ENCODE results near the gene FNDC3A. TPM values are rescaled to one million over a fixed set of nuclear protein-coding genes. Genes with fewer than 3 reads are reported as not detected.
"Not testable (repeated sequence)": the region's sequence is repeated elsewhere in the genome, so short reads cannot be mapped to it uniquely, and the experiment has no call there.

Gene FNDC3A
- total RNA-seq, 1 experiment from 2014 or later: 48.6 TPM

DNA sequence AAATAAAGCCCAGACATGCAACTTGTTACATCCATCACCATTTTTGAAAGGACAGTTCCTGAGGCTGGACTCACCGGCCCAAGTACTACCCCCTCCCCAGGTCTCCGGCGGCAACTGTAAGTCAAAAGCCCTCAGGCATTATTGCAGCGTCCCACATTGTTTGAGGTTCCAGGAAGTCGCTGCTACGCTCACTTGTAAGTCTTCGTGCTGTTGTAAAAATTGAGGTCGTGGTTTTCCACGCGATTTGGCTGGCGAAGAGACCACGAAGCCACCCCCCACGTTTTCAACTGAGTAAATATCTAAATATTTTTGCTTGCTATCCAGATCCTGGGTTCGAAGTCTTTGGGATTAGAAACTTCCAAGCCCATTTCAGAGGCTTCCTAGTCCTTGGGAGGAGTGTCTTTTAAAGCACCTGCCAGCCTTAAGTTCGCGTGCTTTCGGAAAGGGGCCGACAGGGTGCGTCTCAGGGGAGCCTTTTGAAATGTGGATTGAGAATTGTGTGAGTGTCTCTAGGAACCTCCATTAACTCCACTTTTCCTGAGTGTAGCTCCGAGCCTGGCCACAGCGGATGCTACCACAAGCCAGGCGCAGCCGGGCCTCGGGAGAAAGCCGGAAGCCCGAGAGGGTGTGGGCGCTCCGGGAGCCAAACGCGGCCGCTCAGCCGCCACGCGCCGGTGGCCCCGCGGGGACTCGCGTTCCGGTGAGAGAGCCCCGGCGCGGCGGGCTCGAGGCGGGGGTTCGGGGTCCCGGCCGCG lies 434 bp upstream of the FNDC3A start:
- peak; percentile 64 for DNase-seq (ENCODE audit: low read depth)

DNA sequence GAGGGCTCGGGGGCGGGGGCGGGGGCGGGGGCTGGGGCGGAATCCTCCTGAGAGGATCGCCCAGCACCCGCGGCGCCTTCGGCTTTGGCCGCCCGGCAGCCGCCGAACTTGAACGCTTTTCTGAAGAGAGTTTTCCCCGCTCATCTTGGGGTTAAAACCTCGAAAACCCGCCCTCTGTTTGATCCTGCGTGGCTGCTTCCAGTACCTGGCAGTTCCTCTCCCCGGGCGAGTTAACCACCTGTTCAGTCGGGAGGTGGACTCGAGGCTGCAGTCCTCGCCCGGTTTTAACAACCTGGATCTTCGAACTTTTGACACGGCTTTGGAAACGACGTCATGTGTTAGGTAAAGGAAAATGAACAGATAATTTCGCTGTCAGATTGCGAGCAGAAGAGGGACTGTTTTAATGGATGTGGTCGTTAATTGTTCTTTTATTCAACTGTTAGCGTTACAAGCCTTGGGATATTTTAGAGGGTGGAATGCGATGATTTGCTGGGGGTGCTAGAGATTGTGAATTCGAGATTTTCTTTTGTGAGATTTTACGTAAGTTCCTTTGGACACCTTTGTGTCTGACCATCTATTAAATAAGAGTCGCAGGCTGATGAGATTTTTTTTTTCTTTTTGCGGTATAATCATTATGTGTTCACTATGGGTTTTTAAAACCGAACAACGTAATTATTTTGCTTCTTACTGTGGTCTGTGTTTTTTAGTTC lies 1.0 kb downstream of the FNDC3A start:
- DNase-seq (ENCODE audit: low read depth): no peak

DNA sequence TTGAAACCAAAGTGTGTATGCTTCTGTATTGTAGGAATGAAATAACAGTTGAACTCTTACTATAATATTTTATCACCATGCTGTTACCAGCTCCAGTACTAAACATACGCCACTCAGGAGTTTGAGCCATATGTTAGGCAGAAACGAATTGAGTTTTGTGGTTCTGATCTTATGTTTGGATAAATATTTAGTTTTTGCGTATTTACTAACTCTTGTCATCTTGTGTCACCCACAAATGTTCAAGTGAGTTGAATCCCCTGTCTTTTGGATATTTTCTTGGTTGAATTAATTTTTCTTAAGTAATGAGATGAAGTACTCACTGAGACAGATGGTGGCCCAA lies 1.5 kb downstream of the FNDC3A start:
- no peak for DNase-seq (ENCODE audit: low read depth)

DNA sequence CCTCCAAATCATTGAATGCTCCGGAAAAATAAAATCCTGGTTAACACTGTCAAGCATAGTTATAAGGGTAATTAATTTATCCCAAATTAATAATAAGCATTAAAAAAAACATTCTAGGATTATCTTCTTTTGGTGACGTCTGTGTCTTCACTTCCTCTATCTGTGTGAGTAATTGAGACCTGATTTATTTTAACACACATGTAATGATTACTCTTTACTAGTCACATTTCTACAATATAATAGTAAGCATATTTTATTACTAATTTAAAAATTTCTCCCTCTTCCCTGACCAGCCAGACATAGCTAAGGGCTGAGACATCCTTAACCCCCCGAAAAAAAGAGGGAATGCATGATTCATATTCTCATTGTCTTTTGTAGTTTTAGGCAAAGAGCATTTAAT lies 2.3 kb downstream of the FNDC3A start:
- peak; percentile 29 for DNase-seq (ENCODE audit: low read depth)

DNA sequence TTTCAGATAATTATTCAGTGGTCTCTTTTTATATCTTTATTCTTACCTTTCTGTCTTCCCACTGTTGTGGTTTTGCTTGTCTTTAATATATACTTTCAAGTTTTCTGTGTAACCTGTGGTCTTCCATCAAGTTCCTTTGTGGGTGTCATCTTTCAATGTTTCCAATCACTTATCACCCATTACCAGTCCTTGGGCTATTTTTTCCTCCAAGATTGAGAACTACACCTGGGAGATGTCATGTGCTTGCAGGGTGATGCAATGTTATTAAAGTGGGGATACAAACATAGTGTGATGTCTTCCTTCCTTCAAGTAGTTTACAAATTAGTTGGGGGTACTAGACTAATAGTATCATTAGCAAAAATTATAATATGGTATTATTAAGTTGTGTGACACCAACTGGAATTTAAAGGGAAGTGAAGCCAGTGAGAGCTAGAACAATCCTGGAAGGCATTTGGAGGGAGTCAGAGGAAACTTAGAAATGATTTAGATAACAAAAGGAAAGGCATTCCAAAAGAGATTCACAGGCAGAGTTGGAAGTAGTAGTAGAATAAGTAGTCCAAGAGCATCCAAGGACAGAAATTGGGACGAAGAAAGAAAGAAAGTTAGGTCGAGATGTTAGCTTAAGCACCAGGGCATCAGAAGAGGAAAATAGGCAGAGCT lies 3.4 kb downstream of the FNDC3A start:
- no peak for DNase-seq (ENCODE audit: low read depth)

DNA sequence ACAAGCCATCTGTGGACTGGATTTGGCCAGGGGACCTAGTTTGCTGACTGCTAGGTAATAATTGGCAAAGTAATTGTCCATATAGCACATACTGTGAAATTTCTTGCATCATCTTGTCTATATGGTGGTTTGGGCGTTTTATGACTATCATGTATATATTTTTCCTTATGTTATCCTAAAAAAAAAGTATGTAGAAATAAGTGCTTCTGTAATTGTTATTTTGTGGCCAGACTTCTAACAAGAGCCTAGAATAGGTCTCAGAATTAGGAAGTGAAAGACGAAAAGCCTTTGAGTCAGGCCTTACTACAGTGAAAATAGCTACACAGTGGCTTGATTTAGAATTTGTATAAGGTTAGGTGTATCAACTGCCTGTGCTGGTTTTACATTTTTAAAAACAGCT lies 4.2 kb downstream of the FNDC3A start:
- no peak for DNase-seq (ENCODE audit: low read depth)

DNA sequence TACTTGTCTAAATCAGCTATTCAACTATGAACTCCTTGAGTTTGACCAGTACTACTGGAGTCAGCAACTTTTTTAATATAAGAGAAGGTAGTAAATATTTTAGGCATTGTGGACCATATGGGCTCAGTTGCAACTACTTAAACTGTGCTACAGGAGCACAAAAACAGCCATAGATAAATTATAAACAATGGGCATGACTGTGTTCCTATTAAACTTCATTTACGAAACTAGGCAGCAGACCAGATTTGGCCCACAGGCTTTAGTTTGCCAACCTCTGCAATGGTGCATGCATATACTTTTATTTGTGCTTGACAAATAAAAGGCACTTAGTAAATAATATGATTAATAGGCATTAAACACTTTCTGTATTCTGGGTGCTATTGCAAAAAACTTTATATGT lies 7.6 kb downstream of the FNDC3A start:
- DNase-seq (ENCODE audit: low read depth): no peak

DNA sequence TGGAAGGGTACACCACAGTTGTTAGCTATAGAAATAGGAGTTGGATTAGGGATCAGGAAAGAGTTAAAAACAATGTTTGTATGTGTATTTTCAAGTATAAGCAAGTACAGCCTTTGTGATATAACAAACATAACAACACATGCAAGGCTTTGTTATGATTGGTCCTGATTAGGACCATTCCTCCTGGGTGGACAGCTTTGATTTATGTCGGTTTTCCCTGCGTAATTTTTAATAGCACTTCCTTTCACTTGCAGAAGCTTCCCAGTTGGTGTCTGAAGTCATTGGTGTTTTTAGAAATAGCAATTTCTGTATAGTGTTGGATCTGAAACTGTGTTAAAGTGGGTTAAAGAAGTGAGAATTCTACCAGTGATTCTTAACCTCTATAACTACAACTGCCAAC lies 10.0 kb downstream of the FNDC3A start:
- DNase-seq (ENCODE audit: low read depth): no peak

DNA sequence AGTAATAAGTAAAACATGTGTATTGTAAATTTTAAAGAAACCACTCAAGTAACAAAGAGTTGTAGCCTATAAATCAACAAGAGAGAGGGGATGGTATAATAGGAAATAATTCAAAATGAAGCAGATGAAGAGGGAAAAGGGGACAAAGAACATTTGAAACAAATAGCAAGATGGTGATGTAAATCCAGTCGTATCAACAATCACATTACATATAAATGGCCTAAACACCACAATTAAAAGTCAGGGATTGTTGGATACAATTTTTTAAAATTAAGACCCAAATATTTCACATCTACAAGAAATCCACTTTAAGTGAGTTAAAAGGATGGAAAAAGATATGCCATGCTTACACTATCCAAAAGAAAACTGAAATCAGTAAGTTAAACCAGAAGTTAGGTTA lies 15.2 kb downstream of the FNDC3A start:
- DNase-seq (ENCODE audit: low read depth): no peak

DNA sequence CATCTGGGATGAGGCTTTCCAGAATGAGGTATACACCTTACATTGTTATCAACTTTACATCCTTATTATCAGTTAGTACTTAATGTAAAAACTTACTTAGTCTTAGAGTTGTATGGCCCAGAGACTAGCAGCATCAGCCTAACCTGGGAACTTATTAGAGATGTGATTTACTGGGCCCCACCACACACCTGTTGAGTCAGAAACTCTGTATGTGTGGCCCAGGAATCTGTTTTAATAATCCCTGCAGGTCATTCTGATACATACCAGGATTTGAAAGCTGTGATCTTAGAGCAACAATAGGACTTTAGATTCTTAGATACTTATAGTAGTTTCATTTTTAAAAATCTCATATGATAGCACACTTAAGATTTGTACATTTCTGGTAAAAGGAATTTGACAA lies 17.4 kb downstream of the FNDC3A start:
- DNase-seq (ENCODE audit: low read depth): no peak

DNA sequence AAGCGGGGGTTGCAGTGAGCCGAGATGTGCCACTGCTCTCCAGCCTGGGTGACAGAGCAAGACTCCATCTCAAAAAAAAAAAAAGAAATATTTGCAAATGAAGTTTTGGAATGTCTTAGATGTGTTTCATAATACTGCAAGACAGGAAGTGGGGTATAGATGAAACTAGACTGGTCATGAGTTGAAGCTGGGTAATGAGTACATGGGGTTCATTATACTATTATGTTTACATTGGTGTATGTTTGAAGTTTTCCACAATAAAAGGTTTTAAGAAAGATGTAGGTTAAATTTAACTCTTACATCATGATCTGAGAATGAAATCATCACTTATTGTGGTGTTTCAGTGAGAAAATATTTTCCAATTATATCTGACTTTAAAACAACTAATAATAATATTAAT lies 19.0 kb downstream of the FNDC3A start:
- DNase-seq (ENCODE audit: low read depth): peak; percentile 14

DNA sequence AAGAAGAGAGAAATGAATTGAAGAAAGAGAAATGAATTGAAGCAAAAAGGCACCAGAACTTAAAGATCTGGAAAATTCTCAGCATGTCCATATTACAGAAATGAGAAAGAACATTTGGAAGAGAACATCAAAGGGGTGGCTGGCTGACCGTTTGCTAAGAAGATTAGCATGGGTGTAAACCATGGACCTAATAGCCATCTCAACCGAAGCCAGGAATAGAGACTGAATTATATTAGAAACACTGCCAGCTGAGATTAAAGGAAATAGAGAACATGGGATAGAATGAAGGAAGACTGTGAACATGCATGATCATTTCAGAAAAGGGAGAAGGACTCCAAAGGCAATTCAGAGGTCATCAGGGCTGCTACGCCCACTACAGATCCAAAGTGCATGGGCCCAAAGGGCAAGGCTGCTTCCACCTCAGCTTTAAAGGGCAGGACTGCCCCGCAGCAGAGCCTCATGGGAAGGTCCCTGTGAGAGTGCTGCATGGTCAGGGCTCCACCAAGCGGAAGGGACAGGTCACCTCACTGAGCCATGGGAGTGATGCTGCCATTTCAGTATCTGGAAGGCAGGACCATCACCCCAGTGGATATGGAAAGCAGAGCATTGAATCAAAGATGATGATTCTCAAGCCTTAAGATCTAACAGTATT lies 23.1 kb downstream of the FNDC3A start:
- DNase-seq (ENCODE audit: low read depth): no peak

DNA sequence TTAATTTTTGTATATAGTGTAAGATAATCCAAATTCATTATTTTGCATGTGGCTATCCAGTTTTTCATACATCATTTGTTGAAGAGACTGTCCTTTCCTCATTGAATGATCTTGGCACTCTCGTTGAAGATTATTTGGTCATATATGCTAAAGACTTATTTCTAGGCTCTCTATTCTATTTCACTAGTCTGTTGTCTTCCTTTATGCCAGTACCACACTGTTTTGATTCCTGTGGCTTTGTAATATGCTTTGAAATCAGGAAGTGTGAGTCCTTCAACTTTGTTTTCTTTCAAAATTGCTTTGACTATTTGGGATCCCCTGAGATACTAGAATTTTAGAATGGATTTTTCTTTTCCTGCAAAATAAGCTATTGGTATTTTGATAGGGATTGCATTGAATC lies 24.5 kb downstream of the FNDC3A start:
- DNase-seq (ENCODE audit: low read depth): no peak

DNA sequence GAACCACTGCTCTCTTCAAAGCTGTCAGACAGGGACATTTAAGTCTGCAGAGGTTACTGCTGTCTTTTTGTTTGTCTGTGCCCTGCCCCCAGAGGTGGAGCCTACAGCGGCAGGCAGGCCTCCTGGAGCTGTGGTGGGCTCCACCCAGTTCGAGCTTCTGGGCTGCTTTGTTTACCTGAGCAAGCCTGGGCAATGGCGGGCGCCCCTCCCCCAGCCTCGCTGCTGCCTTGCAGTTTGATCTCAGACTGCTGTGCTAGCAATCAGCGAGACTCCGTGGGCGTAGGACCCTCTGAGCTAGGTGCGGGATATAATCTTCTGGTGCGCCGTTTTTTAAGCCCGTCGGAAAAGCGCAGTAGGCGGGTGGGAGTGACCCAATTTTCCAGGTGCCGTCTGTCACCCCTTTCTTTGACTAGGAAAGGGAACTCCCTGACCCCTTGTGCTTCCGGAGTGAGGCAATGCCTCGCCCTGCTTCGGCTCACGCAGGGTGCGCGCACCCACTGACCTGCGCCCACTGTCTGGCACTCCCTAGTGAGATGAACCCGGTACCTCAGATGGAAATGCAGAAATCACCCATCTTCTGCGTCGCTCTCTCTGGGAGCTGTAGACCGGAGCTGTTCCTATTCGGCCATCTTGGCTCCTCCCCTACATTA lies 43.4 kb downstream of the FNDC3A start:
- not testable (repeated sequence) for DNase-seq (ENCODE audit: low read depth)

DNA sequence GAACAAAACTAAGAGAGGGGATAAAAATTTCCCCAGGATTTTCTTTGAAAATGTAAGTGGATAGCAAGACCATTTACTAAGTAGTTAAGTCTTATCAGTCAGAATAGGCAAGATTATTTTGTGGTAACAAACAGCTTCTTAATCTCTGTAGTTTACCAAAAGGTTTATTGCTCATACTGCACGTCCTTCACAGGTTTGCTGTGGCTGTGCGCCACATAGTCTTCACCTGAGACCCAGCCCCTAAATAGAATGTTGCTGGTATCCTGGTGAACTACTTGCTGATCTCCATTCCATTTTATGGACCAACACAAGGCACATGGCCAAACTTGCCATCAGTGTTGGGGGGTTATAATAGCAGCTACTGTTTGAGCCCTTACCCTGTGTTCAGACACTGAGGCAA lies 44.6 kb downstream of the FNDC3A start:
- DNase-seq (ENCODE audit: low read depth): no peak

DNA sequence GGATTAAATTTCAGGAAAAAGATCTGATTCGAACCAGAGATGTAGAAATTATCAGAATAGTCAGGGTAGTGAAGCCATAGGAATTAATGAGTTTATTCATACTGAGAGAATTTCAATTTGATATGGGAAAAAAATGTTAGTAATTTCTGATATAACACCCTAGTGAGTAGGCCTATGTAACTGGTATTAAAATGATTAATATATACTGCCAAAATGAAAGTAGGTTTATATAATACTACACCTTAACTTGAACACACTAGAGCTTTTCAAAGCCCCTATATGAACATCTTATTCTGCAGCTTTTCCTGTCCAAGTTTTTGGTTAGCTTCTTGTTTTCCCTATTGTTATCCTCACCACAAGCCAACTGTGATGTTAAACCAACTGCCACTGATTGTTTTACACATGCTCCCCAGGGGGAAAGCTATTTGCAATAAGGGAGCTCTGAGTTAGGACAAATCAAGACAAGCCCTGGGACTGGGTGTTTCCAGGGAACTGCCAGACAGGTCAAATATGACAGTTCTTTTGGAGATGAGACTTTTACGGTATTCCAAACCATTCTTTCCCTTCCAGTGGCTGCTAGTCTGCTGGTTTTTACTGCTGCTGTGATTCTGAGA lies 45.3 kb downstream of the FNDC3A start:
- peak; percentile 48 for DNase-seq (ENCODE audit: low read depth)

DNA sequence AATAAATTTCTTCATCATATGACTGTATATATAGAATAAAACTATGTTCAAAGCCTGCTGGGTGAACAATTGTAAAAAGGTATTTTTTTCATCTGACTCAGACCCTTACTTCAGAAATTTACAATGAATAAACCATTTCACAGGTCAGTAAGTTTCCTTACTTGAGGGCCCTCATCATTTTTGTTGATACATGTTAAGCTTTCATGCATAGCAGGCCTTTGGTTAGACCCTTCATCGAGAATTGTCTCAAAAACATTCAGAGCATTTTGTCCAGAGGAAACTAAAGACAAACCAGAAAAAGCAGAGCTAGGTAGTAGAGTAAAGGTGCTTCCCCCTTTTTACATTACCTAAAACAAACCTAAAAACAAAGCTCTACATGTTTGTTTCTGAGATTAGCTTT lies 46.2 kb downstream of the FNDC3A start:
- peak; percentile 7 for DNase-seq (ENCODE audit: low read depth)

DNA sequence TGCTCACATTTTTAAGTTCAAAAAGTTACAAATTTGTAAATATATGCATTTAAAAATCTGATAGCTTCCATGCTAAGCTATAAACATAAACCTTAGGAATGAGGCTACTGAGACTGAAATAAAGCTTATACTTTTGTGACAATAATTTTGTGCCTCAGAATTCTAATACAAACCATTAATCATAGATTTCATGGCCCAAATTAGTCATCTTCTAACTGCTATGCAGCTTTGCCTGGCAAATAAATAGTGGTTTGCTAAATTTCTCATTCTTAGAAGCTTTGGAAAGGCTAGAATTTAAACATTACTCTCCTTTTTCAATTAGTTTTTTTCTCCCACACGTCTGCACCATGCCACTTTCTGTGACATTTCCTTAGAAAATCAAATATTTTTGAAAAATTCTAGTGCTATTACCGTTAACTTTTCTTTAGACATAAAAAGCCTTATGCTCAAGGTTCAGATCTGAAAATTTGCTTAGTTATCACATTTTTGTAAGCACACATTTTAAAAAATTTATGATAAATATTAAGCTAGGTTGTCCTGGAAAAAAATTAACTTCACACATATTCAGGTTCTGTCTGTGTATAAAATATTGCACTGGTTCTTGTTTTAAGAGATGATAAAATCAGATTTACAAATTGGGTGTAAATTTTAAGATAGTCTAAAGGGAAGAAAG lies 46.9 kb downstream of the FNDC3A start:
- DNase-seq (ENCODE audit: low read depth): peak; percentile 67

DNA sequence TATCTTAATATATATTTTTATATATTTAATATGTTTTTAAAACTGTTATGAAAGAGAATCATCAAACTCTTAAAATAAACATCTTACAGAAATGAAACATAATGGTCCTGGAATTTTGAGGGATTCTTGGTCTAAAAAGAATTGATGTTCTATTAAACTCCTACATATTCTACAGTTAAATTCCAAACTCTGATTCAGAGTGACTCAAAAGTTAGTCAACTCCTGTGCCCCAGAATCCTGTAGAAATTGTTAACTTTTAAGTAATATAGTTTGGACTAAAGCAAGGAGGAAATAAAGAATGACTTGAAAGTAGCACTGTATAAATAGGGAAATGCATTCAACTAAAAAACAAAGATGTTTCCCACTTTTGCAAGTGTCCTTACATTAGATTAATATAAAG lies 47.7 kb downstream of the FNDC3A start:
- peak; percentile 78 for DNase-seq (ENCODE audit: low read depth)

DNA sequence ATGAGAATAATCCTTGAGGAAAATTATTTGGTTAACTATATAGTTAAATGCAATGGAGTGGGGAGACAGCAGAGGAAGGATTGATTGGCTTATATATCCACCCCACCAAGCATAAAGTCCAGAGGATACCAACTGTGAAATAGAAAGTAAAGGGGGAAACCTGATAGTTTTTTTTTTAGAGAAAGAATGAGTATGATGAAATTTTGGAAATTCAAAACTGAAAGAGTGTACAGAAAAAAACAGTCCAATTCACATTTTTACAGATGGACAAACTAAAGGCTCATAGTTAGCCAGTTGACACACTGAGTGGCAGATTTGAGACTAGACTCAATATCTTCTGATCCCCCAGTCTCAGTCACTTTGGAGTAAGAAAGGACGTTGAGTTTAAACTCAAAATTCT lies 51.1 kb downstream of the FNDC3A start:
- DNase-seq (ENCODE audit: low read depth): no peak

DNA sequence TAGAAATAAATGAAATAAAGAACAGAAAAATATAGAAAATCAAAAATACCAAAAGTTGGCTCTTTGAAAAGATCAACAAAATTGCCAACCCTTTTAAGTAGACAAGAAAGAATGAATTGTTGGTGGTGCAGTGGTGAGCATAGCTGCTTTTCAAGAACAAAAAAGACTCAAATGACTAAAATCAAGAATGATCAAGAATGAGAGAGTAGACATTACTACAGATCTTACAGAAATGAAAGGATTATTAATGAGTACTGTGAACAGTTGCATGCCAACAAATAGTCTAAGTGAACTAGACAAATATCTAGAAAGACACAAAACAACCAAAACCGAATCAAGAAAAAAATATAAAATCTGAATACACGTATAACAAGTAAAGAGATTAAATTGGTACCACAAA lies 53.9 kb downstream of the FNDC3A start:
- DNase-seq (ENCODE audit: low read depth): no peak

Measured in M059J (cell line).